ENCODE data around the gene ALG1L2. TPM values are rescaled to one million over a fixed set of nuclear protein-coding genes. Genes with fewer than 3 reads are reported as not detected.
"Not testable (repeated sequence)": the region's sequence is repeated elsewhere in the genome, so short reads cannot be mapped to it uniquely, and the experiment has no call there.

ALG1L2 gene
- total RNA-seq, 1 donor = not detected

DNA sequence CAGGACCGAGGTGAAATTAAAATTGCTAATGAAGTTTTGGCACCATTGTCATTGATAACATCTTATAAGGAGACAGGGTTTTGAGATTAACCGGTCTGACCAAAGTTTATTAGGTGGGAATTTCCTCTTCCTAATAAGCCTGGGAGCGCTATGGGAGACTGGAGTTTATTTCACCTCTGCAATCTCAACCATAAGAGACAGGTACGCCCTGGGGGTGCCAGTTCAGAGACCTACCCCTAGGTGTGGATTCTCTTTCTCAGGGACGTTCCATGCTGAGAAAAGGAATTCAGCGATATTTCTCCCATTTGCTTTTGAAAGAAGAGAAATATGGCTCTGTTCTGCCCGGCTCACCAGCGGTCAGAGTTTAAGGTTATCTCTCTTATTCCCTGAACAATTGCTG, 57.4 kb downstream of the ALG1L2 start:
- H3K9me3 ChIP-seq (ENCODE audit: low read depth, low read length); H3K4me1 ChIP-seq (ENCODE audit: insufficient read depth, low read length); H3K27me3 ChIP-seq (ENCODE audit: insufficient read depth, low read length); H3K4me3 ChIP-seq (ENCODE audit: low read length): not testable (repeated sequence)

DNA sequence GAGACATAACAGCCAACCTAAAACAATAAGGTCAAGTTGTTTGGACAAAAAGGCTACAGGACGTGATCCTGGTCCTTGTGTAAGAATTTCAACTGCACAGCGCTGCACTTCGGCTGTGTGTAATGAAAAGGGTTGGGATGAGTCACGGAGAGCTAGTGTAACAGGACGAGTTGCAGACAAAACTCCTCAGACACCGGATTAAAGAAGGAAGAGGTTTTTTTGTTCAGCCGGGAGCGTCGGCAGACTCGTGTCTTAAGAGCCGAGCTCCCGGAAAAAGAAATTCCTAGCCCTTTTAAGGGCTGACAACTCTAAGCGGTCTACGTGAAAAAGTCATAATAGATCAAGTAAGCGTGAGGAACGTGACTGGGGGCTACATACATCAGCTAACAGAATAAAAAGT, 59.1 kb downstream of the ALG1L2 start:
- not testable (repeated sequence) for H3K4me1 ChIP-seq (ENCODE audit: insufficient read depth, low read length); H3K27me3 ChIP-seq (ENCODE audit: insufficient read depth, low read length); H3K4me3 ChIP-seq (ENCODE audit: low read length); H3K9me3 ChIP-seq (ENCODE audit: low read depth, low read length)

- not testable (repeated sequence) for H3K4me1 ChIP-seq (ENCODE audit: insufficient read depth, low read length); H3K27me3 ChIP-seq (ENCODE audit: insufficient read depth, low read length); H3K9me3 ChIP-seq (ENCODE audit: low read depth, low read length); H3K4me3 ChIP-seq (ENCODE audit: low read length)
Measured at GRCh38 chr3:130143648-130144327, 62.2 kb downstream of the ALG1L2 start.

DNA sequence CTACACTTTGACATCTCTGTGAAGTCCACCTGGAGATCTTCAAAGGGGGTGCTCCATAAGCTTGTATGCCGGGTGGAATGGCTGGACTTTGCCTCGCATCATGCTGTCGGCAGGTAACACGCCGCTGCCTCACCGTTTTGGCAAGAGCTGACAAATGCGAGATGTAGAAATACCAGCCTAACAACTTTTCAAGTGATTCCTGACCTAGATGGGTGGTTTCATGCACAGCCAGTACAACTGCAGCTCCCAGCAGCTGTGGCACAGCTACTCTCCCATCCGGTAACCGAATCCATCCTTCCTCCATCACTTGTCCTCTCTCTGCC, 62.7 kb downstream of the ALG1L2 start:
- not testable (repeated sequence) for H3K9me3 ChIP-seq (ENCODE audit: low read depth, low read length); H3K4me3 ChIP-seq (ENCODE audit: low read length); H3K4me1 ChIP-seq (ENCODE audit: insufficient read depth, low read length); H3K27me3 ChIP-seq (ENCODE audit: insufficient read depth, low read length)

- H3K4me3 ChIP-seq (ENCODE audit: low read length); H3K27me3 ChIP-seq (ENCODE audit: insufficient read depth, low read length); H3K9me3 ChIP-seq (ENCODE audit: low read depth, low read length); H3K4me1 ChIP-seq (ENCODE audit: insufficient read depth, low read length): not testable (repeated sequence)
Measured at GRCh38 chr3:130145456-130145855, 63.8 kb downstream of the ALG1L2 start.

DNA sequence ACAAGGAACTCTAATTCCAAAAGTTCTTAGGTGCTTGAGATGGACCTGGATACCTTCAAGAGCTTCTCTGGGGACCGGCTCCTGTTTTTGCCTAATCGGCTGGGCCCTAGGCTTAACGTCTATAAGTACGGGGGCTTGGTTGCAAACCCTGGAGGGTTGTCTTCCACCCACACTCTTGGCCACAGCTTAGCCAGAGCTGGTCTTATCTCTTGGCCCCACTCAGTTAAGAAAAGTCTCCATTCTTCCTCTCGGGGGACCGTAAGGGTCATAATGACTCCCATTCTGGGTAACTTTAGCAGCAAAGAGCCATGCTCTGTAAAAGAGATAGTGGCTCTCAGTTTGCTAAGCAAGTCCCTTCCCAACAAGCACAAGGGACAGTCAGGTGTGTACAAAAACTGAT, 64.8 kb downstream of the ALG1L2 start:
- not testable (repeated sequence) for H3K9me3 ChIP-seq (ENCODE audit: low read depth, low read length); H3K4me1 ChIP-seq (ENCODE audit: insufficient read depth, low read length); H3K27me3 ChIP-seq (ENCODE audit: insufficient read depth, low read length); H3K4me3 ChIP-seq (ENCODE audit: low read length)

Other genes with a start within 250 kb of the ALG1L2 start
- 17.1 TPM for gene TMCC1, start 188.1 kb upstream of the ALG1L2 start, total RNA-seq
- 0.10 TPM for gene TRH, start 107.1 kb upstream of the ALG1L2 start, total RNA-seq